Cortex of kidney (tissue), 1 donor: ENCODE measurements around the gene HRH4.

ENCODE experiments used
- DNase-seq: peaks from one replicate; lab custom pipeline; 2025; lab: John Stamatoyannopoulos, UW

The HRH4 gene

DNA sequence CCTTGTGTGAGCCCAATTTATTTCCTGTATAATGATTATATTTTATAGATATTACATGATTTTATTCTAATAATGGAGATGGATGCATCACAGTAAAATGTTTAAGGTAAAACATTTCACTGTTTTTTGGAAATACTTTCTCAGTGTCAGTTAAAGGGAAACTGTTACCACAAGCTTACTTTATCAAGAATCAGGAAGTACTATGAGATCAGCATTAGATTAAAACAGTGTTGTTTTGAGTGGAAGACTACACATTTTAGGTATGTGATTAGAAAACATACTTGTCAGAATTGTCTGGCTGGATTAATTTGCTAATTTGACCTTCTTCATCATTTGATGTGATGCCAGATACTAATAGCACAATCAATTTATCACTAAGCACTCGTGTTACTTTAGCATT lies at the start of gene HRH4:
Gene HRH4 (plus strand): TSS at position 250 of the 400 bp plus-strand sequence. CDS start 92 bp downstream, at position 342.
- DNase-seq, result no peak

DNA sequence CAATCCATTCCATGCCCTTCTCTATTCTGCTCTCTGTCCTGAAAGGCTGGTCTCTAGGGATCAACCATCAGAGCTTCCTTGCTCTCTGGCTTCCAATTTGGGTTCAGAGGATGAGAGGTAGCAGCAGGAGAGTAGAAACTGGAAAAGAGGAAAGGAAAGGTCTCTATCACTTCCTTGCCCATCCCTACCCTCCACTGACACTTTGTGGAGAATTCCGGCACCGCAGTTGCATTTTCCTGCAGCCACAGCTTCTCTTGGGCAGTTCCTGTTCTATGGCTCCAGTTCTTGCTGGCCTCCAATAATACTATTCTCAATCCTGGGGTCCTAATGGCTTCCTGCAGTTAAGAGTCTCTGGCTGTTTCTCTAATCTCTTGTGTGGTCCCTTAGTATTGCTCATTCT lies 47.3 kb upstream of the HRH4 start:
- no peak for DNase-seq

DNA sequence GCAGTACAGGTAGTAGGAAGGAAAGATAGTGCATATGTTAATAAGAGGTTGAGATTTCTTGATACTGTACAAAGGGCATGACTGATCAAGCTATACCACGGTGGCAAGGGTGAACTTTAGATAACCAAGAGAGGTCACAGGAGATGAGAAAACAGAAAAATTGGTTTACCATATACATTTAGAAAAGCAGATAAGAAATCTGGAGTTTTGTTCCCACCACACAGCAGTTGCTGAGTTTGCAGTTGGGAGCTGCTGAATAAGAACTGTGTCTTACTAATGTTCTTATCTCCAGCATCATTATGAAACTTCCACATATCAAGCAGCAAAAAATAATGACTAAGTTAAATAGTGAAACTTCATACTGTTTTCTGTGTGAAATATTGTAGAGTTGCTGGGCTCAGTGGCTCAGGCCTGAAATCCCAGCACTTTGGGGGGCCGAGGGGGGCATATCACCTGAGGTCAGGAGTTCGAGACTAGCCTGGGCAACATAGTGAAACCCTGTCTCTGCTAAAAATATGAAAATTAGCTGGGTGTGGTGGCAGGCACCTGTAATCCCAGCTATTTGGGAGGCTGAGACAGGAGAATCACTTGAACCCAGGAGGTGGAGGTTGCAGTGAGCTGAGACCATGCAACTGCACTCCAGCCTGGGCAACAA lies 46.0 kb upstream of the HRH4 start:
- no peak for DNase-seq

DNA sequence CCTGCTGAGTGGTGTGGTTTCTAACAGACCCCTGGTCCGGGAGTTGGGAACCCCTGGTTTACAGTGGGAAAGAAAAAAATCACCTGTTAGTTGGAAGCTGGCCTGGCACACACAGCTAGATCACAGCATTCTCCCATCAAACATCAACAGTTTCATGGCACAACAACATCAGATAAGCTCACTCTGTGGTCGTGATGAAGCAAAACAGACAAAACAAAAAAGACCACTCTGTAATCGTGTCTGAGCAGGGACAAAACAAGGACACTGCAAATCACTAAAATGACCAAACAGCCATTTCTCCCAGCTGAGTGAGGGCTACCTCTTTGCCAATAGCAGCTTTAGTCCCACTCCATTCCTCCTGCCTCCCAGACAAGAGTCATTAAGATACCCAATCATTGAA lies 43.0 kb upstream of the HRH4 start:
- no peak for DNase-seq

DNA sequence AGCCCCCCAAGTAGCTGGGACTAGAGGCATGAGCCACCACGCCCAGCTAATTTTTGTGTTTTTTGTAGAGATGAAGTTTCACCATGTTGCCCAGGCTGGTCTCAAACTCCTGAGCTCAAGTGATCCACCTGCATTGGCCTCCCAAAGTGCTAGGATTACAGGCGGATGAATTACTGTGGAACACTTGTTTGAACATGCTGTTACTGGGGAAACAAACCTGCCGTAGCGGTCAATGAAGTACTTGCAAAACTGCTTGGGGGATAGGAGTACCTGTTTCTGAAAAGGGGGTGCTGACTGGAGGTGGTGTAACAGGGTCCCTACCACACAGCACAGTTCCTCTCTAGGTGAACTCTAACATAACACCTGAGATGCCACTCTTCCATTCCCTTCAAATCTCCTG lies 39.9 kb upstream of the HRH4 start:
- no peak for DNase-seq

- no peak for DNase-seq
Measured at GRCh38 chr18:24421831-24422230, 38.6 kb upstream of the HRH4 start.

GRCh38 chr18:24426073-24426397 lies 34.4 kb upstream of the HRH4 start:
- no peak for DNase-seq

DNA sequence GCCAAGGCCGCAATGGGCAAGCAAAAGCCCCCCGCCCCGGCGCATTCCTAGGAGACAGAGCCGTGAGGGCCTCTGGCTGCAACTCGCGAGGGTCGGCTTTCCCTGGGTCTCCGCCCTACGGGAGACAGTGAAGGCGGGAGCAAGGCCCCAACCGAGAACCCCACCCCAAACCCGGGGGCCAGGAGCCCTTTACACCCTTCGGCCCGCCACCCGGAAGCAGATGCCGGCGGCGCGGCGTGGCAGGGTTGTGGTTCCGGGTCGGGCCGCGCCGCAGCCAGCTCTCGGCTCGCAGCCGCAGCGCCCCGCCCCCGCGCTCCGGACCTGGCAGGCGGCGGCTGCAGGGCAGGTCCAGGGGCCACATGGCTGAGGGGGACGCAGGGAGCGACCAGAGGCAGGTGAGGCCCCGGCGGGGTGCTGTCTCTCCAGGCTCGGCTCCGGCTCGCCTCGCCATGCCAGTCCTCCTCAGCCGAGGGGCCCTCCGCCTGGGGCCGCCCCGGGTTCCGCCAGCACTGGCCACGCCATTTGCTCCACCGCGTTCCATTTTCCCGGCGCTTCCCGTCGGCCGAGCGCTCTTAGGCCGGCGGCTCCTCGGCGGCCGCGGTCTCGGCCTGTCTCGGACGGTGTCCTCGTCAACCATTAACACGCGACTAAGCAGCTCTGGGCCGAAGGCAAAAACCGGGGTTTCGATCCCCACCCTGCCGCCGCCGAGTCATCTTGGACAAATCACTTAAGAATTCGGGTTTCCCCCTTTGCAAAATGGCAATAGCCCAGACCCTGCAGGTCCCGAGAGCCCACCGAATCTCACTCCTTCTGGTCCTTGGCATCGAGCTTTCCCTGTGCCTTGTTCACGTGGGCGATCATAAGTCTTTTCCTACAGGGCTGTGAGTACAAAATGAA lies 33.8 kb upstream of the HRH4 start, which contains the start of gene IMPACT:
Gene IMPACT (plus strand): TSS at position 273 of the 897 bp plus-strand sequence. CDS start 87 bp downstream, at position 360.
- no peak for DNase-seq

DNA sequence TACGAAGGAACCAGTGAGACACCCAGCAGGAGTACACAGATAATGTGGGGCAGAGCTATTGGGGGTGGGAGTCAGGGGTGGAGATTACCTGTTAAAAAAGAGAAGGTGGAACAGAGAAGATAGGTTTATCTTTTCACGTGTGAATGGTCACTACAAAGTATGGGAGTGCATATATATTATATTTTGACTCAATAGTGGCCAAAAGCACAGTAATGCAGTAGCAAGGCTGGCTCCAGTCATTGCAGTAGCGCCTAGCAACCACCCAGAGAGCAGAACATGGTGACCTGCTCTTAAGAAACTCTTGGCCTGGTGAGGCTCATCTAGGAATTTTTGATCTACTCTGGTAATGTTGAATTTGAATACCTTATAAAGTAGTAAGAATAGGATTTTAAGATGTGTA lies 33.0 kb upstream of the HRH4 start:
- no peak for DNase-seq

DNA sequence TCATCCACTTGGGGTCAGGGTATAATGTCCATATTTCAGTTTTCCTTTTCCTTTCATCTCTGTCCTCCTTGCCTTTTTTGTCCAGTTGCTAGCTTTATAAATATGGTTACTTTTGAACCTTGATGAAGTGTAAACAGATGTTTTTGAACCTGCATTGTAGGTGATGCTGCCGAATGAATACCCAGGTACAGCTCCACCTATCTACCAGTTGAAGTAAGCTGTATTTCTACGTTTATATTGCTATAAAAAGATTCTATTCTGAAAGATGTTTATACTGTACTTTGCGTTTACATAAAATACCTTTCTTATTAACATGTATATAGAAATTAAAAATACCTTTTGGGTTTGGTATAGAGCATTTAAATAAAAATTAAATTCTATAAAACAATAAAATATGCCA lies 31.7 kb upstream of the HRH4 start:
- DNase-seq, result no peak

- DNase-seq, result no peak
Measured at GRCh38 chr18:24429188-24429587, 31.2 kb upstream of the HRH4 start.

DNA sequence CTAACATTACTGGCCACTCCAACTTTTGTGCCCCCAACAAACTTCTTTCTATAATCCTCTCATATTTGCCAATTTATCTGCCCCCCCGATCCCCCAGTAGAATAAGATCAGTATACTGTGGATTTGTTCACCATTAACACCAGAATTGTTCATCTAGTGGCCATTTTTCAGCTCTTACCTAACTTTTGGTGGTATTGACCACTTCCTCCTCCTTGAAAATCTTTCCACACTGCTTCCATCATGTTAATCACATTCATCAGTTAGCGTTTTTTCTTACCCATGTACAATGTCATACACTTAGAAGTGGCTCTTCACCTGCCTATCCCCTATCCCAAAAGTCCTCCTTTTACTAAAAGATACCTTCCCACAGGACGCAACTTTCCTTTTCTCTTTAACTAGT lies 27.8 kb upstream of the HRH4 start:
- DNase-seq, result no peak

GRCh38 chr18:24436939-24437338 lies 23.5 kb upstream of the HRH4 start:
- no peak for DNase-seq

DNA sequence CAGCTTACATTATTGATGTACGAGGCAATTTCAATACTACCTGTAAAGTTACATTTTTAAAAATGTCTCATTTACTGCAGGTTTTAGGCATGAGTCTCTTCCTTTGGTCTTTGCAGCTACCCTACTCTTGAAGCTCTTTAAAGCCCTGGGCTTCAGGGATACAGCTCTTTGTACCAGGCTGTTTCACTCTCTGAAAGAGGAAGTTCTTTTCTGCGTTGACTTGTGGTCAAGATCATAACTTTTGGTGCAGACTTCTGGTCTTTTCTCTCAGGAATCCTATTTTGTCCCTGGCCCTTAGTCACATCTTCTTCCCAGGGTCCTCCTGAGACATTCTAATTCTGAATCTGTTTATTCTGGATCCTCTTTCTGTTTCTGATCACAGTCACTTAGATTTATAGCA lies 16.6 kb upstream of the HRH4 start:
- DNase-seq, result no peak

GRCh38 chr18:24446453-24446852 lies 14.0 kb upstream of the HRH4 start:
- no peak for DNase-seq

- DNase-seq, result no peak
Measured at GRCh38 chr18:24446953-24447538, 13.4 kb upstream of the HRH4 start.

GRCh38 chr18:24447961-24448360 lies 12.5 kb upstream of the HRH4 start:
- DNase-seq, result no peak

GRCh38 chr18:24456549-24456948 lies 3.9 kb upstream of the HRH4 start:
- DNase-seq, result no peak

DNA sequence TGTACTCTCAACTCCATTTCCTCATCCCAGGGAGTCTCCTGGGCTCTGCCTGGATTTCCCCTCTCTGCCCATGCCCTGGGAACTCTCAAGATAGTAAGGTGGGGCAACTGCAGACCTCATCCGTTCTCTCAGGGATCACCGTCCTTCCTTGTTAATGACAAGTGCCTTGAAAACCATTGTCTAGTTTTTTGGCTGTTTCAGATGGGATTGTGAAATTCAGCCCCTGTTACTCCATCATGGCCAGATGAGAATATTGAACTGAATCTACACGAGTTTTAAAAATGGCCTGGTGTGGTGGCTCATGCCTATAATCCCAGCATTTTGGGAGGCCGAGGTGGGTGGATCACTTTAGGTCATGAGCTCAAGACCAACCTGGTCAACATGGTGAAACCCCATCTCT lies 665 bp upstream of the HRH4 start:
- DNase-seq, result no peak

DNA sequence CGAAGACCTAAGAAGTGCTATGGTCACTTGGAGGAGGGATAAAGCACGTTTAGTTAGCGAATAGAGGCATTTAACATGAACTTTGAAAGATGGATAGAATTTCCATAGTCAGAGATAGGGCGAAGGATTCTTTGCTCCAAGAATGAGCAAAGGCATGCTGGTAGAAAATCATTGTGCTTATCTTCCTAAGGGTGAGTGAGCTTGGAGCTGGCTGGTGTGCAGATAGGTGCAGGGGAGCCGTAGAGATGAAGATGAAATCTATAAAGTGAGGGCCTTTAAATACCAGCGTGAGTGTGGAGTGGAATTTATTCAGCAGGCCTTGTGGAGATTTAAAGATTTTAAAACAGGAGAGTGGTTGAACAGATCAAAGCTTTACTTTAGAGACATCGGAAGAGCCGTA lies 1.6 kb downstream of the HRH4 start:
- DNase-seq, result no peak

- no peak for DNase-seq
Measured at GRCh38 chr18:24462838-24463775, 2.7 kb downstream of the HRH4 start.

DNA sequence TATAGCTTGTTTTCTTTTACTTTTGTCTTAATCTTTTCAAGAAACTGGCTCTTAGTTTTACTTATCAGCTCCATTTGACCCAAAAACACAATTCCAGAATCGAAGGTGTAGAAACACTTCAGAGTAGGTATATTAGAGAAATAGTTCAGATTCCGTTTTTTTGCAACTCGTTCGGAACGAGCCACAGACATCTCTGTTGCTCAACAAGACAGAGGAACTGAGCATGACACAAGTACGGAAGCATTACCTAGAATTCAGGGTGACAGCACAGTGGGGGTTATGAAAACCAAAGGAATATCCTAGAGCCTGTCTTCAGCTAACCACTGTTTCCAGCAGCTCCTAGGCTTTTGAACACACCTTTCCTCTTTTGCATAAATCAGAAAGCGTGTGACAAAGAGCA lies 5.0 kb downstream of the HRH4 start:
- DNase-seq, result no peak
